ENCODE measurements around the gene IDUA. TPM values are rescaled to one million over a fixed set of nuclear protein-coding genes. Genes with fewer than 3 reads are reported as not detected.

Gene IDUA
- total and polyA plus RNA-seq, 2 of the 4 experiments (the other 2 are of a cell fraction), result 0.72 to 12.5 TPM

DNA sequence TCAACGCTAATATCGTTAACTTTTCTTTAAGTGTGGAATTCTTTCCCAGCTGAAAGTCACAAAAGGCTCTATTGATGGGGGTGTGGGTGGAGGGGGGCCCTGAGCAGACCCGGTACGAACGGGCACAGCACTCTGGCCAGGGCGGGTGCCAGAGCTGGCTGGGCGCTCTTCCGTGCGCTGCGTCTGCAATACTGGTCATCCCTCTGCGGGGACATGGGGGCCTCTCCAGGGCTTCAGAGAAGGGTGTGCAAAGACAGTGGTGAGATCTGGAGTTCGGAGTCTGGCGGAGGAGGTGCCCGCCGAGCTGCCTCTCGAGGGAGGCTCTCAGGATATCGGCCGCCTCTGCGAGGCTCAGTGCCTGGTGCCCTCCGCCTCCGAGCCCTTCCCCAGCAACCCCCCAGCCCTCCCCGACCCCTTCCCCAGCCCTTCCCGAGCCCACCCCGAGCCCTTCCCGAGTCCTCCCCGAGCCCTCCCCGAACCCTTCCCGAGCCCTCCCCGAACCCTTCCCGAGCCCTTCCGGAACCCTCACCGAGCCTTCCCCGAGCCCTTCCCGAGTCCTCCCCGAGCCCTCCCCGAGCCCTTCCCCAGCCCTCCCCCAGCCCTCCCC, 58.9 kb downstream of the IDUA start:
- no peaks in the 10 kb centered on the region for H3K9me3 ChIP-seq (ENCODE audit: control insufficient read depth, insufficient read depth, low read length)
- whole genome bisulfite sequencing, 2 experiments (ENCODE audit: extremely low coverage in 2 of 2, insufficient read length in 1 of 2), result 95% methylated on average over 7 of the region's 36 CpGs; no CpG with 5 or more reads in 1 of the 2 experiments
- no peak for DNase-seq
- peak overlapping the region; percentile 99 for H3K4ac ChIP-seq (ENCODE audit: low read depth, low read length)
- H2BK20ac ChIP-seq (ENCODE audit: low read depth, low read length), result peak overlapping the region; percentile 96
- peak overlapping the region; percentile 99 for H2BK120ac ChIP-seq (ENCODE audit: low read depth, low read length)
- H4K8ac ChIP-seq (ENCODE audit: low read depth in 2 of 2, low read length in 2 of 2), result no peak overlapping the region
- peaks cover 23% of the 10 kb centered on the region for H3K9me1 ChIP-seq (ENCODE audit: insufficient read depth, low read length)
- H3K4me2 ChIP-seq (ENCODE audit: low read depth, low read length), result no peak overlapping the region
- H3K27me3 ChIP-seq (ENCODE audit: control insufficient read depth, insufficient read depth, low read length), result peaks cover 2% of the 10 kb centered on the region; the same call in 1 of the 2 replicates
- no TSS peak for BruUV-seq (replicated peaks)
- H2AK5ac ChIP-seq (ENCODE audit: low read depth, low read length), result peak overlapping the region; percentile 96
- no peak overlapping the region for H3K56ac ChIP-seq (ENCODE audit: extremely low read depth, insufficient read depth, low read length)
- ATAC-seq (ENCODE audit: low read depth), result no peak
- no peaks in the 10 kb centered on the region; a peak in 1 of 4 replicates for H3K79me1 ChIP-seq (ENCODE audit: low read depth in 1 of 2, low read length in 2 of 2)
- intact Hi-C loops (cut with micrococcal nuclease) (no loop called here), in situ Hi-C loops (cut with MboI; ENCODE audit: low sequenced_read_pairs) (no loop called here), dilution Hi-C loops (cut with HindIII; ENCODE audit: low sequenced_read_pairs, unreplicated experiment) (no loop called here)
- H2BK5ac ChIP-seq (ENCODE audit: low read depth, low read length, poor library complexity, severe bottlenecking), result no peak overlapping the region
- H3K14ac ChIP-seq (replicated peaks; ENCODE audit: low read depth, low read length), result no peak overlapping the region
- ChIA-PET POLR2A (ENCODE audit: unreplicated experiment) (no interaction called here), CTCF (no interaction called here)
- H3K23ac ChIP-seq (ENCODE audit: low read depth, low read length), result no peak overlapping the region
- H4K20me1 ChIP-seq (ENCODE audit: insufficient read depth, low read length), result peaks cover 5% of the 10 kb centered on the region
- TF ChIP-seq MAFK (IDR thresholded peaks at IDR 0.05; ENCODE audit: low read depth, low read length) (no peak), BHLHE40 (IDR thresholded peaks at IDR 0.05; ENCODE audit: low read depth, low read length) (no peak), POLR2A (IDR thresholded peaks at IDR 0.05; ENCODE audit: low read depth, low read length) (no peak), SMC3 (IDR thresholded peaks at IDR 0.05; ENCODE audit: low read depth, low read length) (no peak), CEBPB (IDR thresholded peaks at IDR 0.05; ENCODE audit: low read depth, low read length) (no peak), MAZ (IDR thresholded peaks at IDR 0.05; ENCODE audit: borderline replicate concordance, low read depth, low read length) (no peak), RFX5 (IDR thresholded peaks at IDR 0.05; ENCODE audit: low read depth, low read length) (no peak), FOS (IDR thresholded peaks at IDR 0.05; ENCODE audit: low read depth, low read length) (no peak), MXI1 (IDR thresholded peaks at IDR 0.05; ENCODE audit: borderline replicate concordance, low read depth, low read length) (no peak), CHD1 (IDR thresholded peaks at IDR 0.05; ENCODE audit: low read depth, low read length) (no peak), RCOR1 (IDR thresholded peaks at IDR 0.05; ENCODE audit: insufficient replicate concordance, low read length) (no peak), NFE2L2 (IDR thresholded peaks at IDR 0.05; ENCODE audit: low read depth, low read length) (no peak), RAD21 (IDR thresholded peaks at IDR 0.05; ENCODE audit: low read length) (no peak)
- TF ChIP-seq, protein P1, sequence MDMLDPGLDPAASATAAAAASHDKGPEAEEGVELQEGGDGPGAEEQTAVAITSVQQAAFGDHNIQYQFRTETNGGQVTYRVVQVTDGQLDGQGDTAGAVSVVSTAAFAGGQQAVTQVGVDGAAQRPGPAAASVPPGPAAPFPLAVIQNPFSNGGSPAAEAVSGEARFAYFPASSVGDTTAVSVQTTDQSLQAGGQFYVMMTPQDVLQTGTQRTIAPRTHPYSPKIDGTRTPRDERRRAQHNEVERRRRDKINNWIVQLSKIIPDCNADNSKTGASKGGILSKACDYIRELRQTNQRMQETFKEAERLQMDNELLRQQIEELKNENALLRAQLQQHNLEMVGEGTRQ (IDR thresholded peaks at IDR 0.05; ENCODE audit: low read depth, low read length), result no peak
- TF ChIP-seq, protein P2, sequence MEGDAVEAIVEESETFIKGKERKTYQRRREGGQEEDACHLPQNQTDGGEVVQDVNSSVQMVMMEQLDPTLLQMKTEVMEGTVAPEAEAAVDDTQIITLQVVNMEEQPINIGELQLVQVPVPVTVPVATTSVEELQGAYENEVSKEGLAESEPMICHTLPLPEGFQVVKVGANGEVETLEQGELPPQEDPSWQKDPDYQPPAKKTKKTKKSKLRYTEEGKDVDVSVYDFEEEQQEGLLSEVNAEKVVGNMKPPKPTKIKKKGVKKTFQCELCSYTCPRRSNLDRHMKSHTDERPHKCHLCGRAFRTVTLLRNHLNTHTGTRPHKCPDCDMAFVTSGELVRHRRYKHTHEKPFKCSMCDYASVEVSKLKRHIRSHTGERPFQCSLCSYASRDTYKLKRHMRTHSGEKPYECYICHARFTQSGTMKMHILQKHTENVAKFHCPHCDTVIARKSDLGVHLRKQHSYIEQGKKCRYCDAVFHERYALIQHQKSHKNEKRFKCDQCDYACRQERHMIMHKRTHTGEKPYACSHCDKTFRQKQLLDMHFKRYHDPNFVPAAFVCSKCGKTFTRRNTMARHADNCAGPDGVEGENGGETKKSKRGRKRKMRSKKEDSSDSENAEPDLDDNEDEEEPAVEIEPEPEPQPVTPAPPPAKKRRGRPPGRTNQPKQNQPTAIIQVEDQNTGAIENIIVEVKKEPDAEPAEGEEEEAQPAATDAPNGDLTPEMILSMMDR (conservative IDR thresholded peaks at IDR 0.05; ENCODE audit: low read depth, low read length), result no peak
- TF ChIP-seq, protein P3, sequence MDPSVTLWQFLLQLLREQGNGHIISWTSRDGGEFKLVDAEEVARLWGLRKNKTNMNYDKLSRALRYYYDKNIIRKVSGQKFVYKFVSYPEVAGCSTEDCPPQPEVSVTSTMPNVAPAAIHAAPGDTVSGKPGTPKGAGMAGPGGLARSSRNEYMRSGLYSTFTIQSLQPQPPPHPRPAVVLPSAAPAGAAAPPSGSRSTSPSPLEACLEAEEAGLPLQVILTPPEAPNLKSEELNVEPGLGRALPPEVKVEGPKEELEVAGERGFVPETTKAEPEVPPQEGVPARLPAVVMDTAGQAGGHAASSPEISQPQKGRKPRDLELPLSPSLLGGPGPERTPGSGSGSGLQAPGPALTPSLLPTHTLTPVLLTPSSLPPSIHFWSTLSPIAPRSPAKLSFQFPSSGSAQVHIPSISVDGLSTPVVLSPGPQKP (IDR thresholded peaks at IDR 0.05; ENCODE audit: borderline replicate concordance, low read depth, low read length), result no peak
- H3K4me1 ChIP-seq (ENCODE audit: control insufficient read depth, insufficient read depth, low read length), result peaks cover 38% of the 10 kb centered on the region
- H3K36me3 ChIP-seq (ENCODE audit: control insufficient read depth, insufficient read depth, low read length), result no peaks in the 10 kb centered on the region
- no peak overlapping the region for H3K4me3 ChIP-seq (ENCODE audit: insufficient read depth, low read depth, low read length)
- no peak overlapping the region for H3K27ac ChIP-seq (ENCODE audit: insufficient read depth, low read length)
- H4K5ac ChIP-seq (ENCODE audit: low read depth, low read length), result no peak overlapping the region
- H4K91ac ChIP-seq (ENCODE audit: insufficient read depth, low read depth, low read length), result peak overlapping the region; percentile 100
- H2BK15ac ChIP-seq (ENCODE audit: low read depth, low read length), result peak overlapping the region; percentile 97; the same call in 1 of the 3 replicates
- H2AFZ ChIP-seq (replicated peaks; ENCODE audit: low read length, poor library complexity), result no peak overlapping the region
- H3K9ac ChIP-seq (ENCODE audit: low read depth, low read length), result no peak overlapping the region
- H3K18ac ChIP-seq (ENCODE audit: low read depth, low read length), result no peak overlapping the region
- H2AK9ac ChIP-seq (replicated peaks; ENCODE audit: low read depth, low read length, poor library complexity), result peak overlapping the region; percentile 43
